ENCODE measurements around the gene MON1B. TPM values are rescaled to one million over a fixed set of nuclear protein-coding genes. Genes with fewer than 3 reads are reported as not detected.

The MON1B gene
- total RNA-seq, 4 donors from 2014 or later: 18.4 to 35.4 (median 22.3) TPM

DNA sequence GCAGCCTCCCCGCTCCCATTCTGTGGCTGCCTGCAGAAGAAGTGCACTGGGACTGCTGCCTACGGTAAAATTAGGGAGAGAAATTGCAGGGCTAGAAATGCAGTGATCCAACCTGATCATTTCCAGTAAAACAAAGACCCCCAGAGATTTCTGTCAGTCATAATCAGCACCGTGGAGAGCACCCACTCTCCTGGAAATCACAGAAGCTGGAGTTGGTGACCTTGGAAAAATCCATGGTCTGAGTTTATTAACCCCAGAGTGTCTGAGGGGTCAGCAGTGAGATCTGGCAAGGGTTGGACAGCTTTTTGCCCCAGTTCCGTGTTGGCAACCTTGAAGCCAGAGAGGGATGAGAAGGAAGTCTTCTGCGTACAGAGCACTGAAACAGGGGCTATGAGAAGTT, 16.0 kb downstream of the MON1B start:
- TF ChIP-seq, protein P1, sequence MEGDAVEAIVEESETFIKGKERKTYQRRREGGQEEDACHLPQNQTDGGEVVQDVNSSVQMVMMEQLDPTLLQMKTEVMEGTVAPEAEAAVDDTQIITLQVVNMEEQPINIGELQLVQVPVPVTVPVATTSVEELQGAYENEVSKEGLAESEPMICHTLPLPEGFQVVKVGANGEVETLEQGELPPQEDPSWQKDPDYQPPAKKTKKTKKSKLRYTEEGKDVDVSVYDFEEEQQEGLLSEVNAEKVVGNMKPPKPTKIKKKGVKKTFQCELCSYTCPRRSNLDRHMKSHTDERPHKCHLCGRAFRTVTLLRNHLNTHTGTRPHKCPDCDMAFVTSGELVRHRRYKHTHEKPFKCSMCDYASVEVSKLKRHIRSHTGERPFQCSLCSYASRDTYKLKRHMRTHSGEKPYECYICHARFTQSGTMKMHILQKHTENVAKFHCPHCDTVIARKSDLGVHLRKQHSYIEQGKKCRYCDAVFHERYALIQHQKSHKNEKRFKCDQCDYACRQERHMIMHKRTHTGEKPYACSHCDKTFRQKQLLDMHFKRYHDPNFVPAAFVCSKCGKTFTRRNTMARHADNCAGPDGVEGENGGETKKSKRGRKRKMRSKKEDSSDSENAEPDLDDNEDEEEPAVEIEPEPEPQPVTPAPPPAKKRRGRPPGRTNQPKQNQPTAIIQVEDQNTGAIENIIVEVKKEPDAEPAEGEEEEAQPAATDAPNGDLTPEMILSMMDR (IDR thresholded peaks at IDR 0.05; ENCODE audit: low read depth): no peak

DNA sequence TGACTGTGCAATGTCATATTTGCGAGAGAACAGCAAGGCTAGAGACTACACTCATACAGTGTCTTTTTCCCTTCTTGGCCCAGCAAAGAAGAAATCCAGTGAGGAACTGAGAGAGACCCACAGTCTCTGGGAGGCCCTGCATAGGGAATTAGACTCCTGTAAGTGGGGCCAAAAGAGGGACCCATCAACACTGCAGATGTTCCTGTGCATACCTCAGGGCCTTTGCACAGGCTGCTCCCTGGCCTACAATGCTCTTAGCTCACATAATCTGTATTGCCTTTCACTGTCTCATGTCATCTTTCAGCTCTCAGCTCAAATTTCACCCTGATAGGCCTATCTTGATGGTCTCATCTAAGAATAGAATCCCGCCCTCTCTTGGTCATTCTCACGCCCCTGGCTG, 17.4 kb downstream of the MON1B start:
- TF ChIP-seq, protein P1 (IDR thresholded peaks at IDR 0.05; ENCODE audit: low read depth): no peak

DNA sequence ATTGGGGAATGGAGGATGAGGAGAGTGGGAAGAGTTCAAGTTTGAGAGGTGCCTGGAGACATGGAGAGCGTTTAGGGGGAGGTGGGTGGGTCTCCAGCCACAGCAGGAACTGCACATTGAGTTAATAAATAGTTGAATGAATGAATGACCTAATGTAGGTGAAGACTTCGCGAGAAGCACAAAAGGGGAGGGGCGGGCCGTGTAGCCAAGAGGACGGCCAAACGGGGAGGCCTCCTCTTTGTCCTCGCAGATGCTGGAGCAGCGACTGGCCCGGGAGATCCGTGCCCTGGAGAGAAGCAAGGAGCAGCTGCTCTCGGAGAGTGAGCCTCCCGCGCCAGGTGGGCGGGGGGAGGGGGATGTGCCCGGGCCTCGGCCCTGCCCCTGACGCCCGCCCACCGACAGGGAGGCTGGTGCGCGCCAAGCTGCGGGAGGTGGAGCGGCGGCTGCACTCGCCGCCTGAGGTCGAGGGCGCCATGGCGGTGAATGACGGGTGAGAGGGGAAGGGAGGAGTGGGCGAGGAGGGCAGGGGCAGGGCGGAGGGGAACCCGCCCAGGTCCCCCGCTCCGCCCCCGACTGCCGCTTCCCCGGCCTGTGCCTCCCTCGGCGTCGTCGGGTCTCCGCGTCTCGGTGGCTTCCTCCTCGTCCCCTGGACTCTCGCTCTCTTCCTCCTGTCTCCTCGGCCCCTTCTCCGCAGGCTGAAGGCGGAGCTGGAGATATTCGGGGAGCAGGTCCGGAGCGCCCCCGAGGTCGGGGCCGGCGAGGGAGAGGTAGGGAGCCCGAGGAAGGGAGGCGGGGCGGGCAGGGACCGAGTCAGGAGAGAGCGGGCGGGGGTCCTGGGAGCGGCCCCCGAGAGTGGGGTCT, 21.1 kb downstream of the MON1B start:
- TF ChIP-seq, protein P1 (IDR thresholded peaks at IDR 0.05; ENCODE audit: low read depth): no peak

DNA sequence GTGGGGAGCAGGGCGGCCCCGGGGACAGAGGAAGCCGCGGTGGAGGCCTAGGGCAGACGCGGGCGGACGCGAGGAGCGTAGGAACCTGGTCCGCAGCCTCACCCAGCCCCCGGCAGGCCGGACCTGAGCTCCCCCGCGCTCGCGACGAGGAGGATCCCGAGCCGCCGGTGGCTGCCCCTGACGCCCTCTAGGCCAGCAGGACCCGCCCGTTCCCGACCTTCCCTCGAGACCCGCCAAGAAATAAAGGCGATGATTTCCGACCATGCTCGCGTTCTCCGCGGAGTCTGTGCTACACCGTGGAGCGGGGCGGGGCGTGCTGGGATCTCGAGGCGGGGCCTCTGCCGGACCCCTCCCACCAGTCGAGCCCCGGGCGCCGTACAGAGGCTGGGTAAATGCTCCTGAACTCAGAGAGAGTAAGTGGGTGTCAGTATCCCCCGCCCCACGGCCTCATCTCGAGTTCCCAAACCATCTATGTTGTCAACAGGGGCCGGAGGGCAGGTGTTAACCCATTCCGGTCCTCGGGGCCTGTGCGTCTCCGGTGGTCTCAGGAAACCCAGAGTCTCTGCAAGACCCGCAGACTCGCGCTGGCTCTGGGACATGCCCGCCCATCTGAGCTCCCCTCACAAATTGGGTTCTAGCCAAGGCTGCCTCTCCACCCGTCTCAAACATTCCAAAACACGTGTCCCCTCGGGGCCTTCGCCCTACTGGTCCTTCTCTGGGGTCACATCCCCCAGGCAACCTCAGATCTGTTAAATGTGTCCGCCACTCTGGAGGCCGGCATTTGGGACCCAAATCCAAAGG, 22.0 kb downstream of the MON1B start:
- TF ChIP-seq, protein P1 (IDR thresholded peaks at IDR 0.05; ENCODE audit: low read depth): no peak

DNA sequence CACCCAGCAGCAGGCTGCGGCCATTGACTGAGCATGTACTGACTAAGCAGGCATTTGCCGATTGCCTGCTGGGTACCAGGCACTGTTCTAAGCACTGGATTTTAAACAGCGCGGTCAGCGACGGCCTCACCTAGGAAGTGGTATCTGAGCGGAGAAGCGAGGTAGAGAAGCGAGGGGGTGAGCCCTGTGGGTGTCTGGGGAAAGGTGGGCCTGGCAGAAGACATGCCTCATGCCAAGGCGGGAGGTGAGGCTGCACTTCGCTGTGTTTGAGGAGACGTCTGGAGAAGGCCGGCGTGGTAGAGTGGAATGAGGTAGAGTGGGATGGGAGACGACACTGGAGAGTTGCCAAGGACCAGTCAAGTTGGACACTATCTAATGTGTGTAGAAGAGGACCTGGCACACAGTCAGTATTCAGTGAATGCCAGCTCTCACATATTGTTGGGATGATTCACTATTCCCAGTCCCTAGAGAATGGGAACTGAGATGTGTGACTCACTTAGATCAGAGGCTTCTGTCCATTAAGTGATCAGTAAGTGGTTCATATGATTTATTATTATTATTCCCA, 22.6 kb downstream of the MON1B start:
- TF ChIP-seq, protein P1 (IDR thresholded peaks at IDR 0.05; ENCODE audit: low read depth): no peak

DNA sequence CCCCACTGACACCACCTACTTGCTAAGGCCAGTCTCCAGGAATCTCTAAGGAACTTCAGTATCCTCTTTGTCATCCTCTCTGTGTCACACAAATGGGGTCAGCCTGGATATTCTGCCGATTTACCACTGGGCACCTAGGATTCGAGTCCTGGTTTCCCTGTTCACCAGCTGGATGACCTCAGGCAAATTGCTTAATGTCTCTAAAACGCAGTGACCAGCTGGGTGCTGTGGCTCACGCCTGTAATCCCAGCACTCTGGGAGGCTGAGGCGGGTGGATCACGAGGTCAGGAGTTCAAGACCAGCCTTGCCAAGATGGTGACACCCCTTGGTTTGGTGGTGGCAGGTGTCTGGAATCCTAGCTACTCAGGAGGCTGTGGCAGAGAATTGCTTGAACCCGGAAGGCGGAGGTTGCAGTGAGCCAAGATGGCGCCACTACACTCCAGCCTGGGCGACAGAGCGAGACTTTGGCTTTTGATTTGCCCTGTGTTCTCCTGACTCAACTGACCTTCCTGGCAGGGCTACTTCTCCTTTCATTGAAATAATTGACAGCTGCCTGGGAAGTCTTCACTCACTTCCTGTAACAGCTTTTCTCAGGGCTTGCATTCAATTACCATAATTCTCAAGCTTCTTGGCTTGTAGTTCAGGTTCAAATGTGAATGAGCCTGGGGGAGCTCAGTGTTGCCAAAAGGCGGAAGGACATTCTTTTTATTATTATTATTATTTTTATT, 23.6 kb downstream of the MON1B start:
- TF ChIP-seq, protein P1 (IDR thresholded peaks at IDR 0.05; ENCODE audit: low read depth): no peak

Data from subcutaneous adipose tissue (tissue), 4 donors.